HFF-Myc (cell line): ENCODE data around the gene TRIP13.

Experiments
- DNase-seq: peaks from one replicate; pipeline ENCODE4 v3.0.0-alpha.2; 2011; ENCODE audit warnings: low read depth; ENCODE audit errors: extremely low read depth
- H3K4me3 ChIP-seq: replicated peaks from 2 replicates; pipeline ENCODE4 v1.5.1; 2011; ENCODE audit warnings: low read depth, mild to moderate bottlenecking, control low read depth, low read length
- TF ChIP-seq, protein P1 (sequence below): IDR thresholded peaks from 2 replicates; pipeline ENCODE4 v1.5.1; 2012; ENCODE audit warnings: mild to moderate bottlenecking, low read depth, low read length, control low read depth; ENCODE audit errors: missing control alignments

The TRIP13 gene

DNA sequence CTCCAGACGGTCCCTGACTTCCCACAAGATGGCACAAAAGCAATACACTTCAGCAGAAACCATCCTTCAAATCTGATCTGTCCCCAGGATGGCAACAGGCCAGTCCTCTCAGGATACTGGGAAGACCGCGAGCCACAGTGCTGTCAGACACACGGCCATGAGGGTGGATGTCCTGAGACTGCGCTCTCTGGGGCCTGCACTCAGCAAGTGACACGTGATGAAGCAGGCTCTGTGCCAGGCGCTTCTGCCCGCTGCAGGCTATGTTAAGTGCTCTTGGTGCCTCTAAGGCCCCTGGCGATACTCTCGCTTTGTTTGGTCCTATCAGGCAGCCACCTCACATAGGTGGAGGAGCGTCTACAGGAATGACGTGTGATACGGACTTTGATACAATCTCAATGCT is 7.2 kb upstream of the TRIP13 start:
- TF ChIP-seq, protein P1, sequence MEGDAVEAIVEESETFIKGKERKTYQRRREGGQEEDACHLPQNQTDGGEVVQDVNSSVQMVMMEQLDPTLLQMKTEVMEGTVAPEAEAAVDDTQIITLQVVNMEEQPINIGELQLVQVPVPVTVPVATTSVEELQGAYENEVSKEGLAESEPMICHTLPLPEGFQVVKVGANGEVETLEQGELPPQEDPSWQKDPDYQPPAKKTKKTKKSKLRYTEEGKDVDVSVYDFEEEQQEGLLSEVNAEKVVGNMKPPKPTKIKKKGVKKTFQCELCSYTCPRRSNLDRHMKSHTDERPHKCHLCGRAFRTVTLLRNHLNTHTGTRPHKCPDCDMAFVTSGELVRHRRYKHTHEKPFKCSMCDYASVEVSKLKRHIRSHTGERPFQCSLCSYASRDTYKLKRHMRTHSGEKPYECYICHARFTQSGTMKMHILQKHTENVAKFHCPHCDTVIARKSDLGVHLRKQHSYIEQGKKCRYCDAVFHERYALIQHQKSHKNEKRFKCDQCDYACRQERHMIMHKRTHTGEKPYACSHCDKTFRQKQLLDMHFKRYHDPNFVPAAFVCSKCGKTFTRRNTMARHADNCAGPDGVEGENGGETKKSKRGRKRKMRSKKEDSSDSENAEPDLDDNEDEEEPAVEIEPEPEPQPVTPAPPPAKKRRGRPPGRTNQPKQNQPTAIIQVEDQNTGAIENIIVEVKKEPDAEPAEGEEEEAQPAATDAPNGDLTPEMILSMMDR = no peak
- H3K4me3 ChIP-seq = no peak overlapping the region
- DNase-seq = no peak

DNA sequence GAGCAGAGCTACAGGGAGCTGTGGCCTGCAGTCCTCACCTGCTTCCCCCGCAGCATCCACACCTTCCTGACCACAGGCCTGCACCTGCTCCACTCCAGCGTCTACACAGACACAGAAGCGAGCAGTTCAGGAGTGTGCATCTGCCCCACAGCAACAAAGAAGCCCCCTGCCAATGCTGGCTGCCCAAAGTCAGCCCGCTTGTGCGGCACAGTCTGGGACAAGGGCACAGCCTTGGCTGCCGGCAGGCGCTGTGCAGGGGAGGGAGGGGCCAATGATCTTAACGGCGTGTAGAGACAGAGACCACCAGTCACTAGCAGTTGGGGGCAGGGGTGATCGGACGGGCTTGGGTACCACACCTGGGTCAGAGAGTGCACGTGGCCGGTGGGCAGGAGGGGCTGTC is 6.6 kb upstream of the TRIP13 start:
- TF ChIP-seq, protein P1 = no peak
- no peak for DNase-seq
- no peak overlapping the region for H3K4me3 ChIP-seq

DNA sequence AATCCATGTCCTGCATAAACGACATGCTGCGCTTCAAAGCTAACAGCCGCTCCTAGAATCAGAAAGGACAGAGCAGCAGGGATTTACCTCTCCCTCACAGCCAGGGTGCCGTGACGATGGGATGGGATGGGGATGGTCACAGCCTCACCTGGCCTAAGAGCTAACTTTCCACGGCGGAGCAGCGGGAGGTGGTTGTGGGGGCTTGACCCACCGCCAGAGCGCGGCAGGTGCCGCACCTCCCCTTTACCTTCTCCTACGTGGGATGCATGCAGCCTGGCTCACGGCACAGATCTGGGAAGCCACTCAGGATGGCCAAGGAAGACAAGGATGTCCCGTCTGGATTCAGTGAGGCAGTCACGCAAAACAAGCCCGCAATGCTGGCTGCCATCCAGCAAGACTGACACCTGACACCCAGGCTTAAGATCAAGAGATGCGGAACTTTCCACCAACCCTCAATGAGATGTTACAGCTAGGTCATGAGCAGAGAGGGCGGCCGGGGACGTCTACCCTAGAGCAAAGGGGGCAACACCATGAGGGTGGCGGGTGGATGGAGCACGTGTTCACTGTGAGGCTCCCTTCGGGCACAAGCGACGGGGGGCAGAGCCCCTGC is 5.9 kb upstream of the TRIP13 start:
- DNase-seq = no peak
- H3K4me3 ChIP-seq = no peak overlapping the region
- TF ChIP-seq, protein P1 = no peak

DNA sequence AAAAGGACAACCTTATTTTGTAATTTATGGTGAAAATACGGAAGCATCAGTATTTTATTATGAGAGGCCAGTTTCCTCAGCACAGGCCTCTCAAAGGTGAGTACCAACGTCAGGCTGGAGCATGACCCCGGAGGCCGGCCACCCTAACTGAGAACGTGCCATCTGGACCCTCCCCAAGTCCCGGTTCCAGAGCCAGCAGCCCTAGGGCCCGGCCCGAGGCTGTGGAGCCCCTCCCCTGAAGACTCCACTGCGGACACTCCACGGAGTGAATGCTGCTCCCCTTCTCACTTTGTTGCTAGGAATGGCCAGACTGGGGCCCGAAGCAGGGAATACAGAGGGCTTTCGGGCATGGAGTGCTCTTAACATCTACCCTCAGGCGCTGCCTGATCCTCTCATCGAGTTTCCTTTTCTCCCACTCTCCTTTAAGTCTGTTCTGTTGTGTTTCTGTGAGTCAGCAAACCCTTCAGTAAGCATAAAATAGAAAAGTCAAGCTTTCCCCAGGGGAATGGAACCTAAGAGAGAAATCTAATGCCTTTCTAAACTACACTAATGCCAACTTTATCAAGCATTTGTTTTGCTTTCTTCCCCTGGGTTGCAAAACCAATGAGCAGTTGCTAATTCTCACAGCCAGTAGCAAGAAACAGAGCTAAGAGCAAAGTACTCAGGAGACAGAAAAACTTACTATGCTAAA is 4.6 kb upstream of the TRIP13 start:
- no peak for DNase-seq
- TF ChIP-seq, protein P1 = no peak
- no peak overlapping the region for H3K4me3 ChIP-seq

DNA sequence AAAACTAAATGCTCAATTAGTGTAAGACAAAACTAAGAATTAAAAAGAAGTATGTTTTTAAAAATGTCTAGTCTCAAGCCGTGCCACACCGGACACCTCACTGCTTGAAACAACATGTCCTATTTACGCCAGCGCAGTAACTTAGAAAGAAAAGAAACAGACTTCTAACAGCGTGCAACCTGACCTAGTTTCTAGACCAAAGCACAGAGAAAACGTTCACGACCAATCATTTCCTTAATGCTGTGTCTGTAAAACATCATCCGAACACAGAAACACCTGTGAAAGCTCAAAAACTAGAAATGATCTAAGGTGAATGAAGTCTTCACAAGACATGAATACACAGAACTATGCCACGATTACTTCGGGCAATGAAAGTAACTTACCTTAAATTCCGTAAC is 4.0 kb upstream of the TRIP13 start:
- TF ChIP-seq, protein P1 = no peak
- no peak for DNase-seq
- no peak overlapping the region for H3K4me3 ChIP-seq

DNA sequence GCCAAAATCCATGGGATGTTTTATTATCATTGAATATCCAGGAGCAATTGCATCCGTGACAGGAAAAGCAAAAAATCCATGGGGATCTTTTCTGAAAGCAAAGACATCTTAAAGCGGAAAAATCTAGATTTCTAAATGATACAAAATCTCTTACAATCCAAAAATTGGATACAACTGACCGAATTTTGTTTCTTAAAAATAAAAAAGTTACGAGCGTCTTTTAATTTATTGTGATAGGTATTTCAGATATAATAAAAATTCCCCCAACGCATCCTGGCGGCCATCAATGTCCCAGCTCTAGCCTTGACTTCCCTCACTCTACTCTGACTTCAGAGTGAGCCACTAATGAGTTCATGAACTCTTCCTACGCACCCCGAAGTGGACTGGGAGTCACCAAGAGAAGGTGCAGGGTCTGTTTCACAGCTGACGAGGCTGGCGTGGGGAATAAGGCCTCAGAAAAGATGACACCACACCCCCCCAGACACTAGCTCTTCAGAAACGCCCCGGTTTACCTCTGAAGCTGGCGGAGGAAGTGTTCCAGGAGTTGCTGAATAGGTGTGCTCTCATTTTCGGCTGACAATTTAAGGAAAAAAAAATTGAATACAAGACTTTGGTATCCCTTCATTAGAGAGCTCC is 3.5 kb upstream of the TRIP13 start:
- H3K4me3 ChIP-seq = no peak overlapping the region
- TF ChIP-seq, protein P1 = no peak
- no peak for DNase-seq
